HG02852 (cell line): ENCODE results near the gene HK2.
A peak's percentile ranks its signal among the peaks of the same experiment; 100 is the strongest.
"Not testable (repeated sequence)": the region's sequence is repeated elsewhere in the genome, so short reads cannot be mapped to it uniquely, and the experiment has no call there.

ENCODE experiments used
- ATAC-seq: cut with Tn5 transposase; IDR thresholded peaks from one replicate; pipeline ENCODE4 v1.9.1; 2021; ENCODE audit warnings: mild to moderate bottlenecking, moderate library complexity; ENCODE audit not compliant: unreplicated experiment

The HK2 gene

DNA sequence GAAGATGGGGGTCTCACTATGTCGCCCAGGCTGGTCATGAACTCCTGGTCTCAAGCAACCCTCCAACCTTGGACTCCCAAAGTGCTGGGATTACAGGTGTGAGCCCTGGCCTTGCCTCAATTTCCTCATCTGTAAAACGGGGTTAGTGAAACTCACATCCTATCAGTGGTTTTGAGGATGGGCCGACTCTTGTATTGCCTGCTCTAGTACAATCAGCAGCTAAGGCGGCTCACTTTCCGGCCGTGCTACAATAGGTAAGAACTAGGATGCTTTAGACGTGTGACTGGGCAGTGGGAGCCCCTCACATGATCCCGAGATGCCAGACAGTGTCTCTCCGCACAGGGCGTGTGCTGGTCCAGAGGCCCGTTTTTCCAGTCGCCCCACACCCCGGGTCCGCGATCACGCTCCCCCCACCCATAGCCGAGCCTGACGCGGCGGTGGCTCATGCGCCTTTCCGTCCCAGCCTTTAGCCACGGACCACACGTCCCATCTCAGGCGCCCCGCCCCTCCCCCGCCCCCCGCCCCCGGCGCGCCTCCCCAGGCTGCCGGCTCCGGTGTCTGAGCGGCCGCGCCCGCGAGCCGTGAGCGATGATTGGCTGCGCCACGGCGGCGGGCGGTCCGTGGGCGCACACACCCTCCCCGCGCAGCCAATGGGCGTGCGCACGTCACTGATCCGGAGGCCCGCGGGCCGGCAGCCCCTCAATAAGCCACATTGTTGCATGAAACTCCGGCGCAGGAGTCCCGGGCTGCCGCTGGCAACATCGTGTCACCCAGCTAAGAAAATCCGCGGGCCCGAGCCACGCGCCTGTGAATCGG, at the start of gene HK2:
TSS of gene HK2 (plus strand) at position 710 of the 816 bp plus-strand sequence. CDS start 454 bp downstream, outside the sequence.
- peak; percentile 76 for ATAC-seq

DNA sequence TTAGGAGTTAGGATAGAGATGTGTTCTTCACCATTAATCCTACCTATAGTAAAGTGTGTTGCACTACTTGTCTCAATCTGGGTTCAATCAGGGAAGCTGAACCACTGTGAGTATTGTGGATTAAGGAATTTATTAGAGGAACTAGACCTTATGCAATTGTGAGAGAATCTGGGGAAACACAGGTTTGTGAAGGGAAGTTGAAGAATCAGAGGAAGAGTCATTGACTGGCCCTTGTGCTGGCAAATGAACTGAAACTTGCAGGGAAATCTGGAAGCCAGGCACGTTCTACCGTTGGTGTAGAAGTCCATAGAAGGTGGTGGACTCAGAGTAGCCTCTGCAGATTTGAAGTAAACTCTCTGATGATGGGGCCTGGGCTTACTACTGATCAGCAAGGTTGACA, 44.7 kb upstream of the HK2 start:
- no peak for ATAC-seq

GRCh38 chr2:74792282-74792681, 41.6 kb upstream of the HK2 start:
- no peak for ATAC-seq

DNA sequence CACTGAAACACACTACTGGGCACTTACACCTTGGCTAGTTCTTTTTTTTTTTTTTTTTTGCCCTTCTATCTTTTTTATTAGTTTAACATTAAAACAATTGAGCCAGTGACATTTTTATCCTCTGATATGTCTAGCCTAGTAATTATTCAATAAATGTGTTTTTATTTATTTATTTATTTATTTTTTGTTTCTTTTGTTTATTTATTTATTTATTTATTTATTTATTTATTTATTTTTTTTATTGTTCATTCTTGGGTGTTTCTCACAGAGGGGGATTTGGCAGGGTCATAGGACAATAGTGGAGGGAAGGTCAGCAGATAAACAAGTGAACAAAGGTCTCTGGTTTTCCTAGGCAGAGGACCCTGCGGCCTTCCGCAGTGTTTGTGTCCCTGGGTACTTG, 39.0 kb upstream of the HK2 start:
- ATAC-seq, result not testable (repeated sequence)

GRCh38 chr2:74806355-74806839, 27.5 kb upstream of the HK2 start:
- ATAC-seq, result no peak

- no peak for ATAC-seq
Measured at GRCh38 chr2:74806920-74807319, 27.0 kb upstream of the HK2 start.

- no peak for ATAC-seq
Measured at GRCh38 chr2:74812787-74813590, 20.9 kb upstream of the HK2 start.

- no peak for ATAC-seq
Measured at GRCh38 chr2:74814102-74814501, 19.8 kb upstream of the HK2 start.

DNA sequence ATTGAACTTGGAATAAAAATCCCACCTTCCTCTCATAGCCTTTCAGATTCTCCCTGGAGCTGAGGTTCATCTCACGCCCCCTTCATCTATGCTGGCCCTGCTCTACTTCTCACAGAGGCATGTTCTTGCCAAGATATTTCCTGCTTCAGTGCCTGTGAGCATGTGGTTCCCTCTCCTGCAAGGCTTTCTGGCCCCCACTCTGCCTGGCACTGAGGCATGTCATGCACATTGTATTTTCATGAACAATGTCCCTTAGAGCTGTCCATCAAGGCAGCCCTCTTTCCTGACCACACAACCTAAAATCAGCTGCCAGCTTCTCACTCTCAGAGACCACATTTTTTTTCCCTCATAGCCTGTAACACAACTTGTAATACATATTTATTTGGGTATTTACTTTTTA, 18.0 kb upstream of the HK2 start:
- no peak for ATAC-seq

GRCh38 chr2:74816540-74817303, 17.2 kb upstream of the HK2 start:
- ATAC-seq, result no peak

DNA sequence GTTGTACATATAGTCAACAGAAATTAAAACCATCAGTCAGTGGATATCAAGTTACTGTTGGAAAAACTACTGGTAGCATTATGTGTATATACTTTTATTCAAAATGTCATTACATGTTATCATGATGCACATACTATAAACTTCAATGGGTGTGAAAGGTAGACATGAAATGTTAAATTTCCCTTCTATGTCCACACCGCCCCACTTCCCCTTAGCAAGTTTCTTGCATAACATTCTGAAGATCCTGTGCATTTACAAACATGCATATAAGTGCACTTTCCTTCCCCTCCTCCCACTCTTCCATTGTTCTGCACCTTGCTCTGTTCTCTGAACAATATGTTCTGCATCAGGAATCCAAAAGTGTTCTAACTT, 16.6 kb upstream of the HK2 start:
- no peak for ATAC-seq

DNA sequence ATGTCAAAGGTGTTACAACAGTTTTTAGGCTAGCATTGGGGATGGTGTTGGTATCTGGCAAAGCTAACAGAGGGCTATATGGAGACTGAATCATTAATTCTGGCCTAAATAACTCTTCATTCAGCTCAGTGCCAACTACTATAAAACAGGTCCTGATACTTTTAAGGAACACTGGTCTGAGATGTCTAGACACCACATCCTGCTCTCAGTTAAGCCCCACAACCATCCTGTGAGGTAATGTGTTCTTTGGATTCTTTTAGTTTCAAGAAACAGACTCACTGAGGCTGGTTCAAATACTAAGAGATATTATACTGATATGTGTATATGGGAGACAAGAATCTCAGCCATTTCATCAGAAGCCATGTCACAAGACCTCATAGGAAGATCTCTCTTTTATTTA, 14.2 kb upstream of the HK2 start:
- no peak for ATAC-seq

DNA sequence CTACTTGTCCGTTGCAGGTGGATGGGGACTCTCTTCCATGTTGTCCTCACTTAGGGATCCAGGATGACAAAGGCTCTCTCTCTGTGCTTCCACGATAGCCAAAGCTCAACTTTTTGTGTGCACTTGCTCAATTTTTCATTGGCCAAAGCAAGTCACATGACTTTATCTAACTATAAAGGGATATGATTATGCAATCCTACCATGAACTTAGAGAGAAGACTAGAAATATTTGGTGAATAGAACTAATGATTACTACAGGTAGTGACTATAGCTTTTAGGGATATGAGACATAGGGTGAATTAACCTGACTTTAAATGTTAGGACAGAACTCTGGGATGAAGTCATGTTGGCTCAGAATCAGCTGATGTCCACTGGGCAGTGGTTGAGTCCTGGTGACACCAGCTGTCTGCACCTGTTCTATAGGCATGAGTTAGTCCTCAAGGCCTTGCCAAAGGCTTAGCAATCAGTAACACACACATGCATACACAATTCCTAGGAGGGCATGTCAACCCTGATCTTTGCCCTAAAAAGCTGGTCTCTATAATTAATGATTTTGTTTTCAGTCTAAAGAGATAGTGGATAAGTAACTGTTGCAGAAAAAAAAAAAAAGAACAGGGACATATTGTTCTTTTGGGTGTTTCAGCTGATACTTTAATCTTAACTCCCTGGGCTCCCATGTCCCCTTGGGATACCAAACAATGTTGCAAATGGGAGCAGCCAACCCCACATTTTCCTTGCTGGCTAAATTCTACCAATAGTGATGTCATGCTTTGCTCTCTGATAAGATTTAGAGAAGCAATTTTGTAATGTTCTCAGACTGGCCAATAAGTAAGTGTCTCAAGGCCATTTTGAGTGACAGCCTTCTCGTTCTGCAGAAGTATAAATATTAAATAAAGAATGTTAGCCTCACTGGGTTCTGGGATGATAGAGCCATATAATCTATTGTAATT, 12.5 kb upstream of the HK2 start:
- ATAC-seq, result no peak

DNA sequence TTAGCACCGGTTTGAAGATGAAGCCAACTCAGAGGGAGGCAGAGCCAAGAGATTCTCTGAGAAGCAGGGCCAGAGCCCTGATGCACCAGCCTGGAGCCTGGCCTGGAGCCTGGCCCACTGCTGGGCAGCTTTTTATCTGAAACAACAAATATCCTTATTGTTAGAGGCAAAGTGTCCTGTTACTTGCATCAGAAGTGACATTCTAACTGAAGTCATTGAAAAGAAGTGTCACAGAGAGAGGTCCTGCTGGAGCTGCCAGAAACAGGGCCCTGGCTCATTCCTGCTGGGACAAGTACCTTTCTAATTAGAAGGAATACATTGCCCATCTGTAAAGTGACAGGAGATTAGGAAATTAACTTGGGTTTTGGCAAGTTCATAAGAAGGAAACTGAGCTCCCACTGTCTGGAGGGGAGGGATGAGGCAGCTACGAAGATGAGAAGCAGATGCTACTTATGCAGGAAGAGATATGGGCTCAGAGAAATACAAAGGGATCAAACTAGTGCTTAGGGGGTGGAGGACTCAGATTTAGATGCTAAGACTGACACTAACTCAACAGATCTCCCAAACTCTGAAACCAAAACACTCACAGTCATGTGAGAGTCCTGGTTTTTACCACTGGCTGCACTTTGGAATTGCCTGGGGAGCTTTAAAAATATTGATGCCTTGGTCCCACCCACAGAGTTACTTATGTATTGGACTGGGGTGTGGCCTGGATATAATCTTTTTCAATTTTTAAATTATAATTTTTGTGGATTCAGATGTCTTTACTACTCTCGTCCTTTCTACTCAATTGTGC, 11.0 kb upstream of the HK2 start:
- no peak for ATAC-seq

DNA sequence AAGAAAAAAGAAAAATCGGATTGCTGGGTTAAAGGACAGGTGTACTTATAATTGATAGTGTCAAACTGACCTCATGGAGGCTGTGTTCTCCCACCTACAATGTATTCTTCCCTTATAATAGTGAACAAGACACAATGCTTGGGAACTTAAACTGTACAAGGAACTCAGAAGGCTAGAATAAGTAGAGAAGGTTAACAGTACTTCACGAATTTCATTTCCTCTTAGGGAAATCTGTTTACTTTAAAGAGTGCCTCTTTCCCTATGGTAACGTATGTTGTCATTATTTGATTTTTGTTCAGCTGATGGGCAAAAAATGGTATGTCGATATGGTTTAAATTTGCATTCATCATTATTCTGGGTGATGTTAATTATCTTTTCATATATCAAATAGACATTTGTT, 9.2 kb upstream of the HK2 start:
- no peak for ATAC-seq

GRCh38 chr2:74828543-74828942, 5.4 kb upstream of the HK2 start:
- ATAC-seq, result no peak

DNA sequence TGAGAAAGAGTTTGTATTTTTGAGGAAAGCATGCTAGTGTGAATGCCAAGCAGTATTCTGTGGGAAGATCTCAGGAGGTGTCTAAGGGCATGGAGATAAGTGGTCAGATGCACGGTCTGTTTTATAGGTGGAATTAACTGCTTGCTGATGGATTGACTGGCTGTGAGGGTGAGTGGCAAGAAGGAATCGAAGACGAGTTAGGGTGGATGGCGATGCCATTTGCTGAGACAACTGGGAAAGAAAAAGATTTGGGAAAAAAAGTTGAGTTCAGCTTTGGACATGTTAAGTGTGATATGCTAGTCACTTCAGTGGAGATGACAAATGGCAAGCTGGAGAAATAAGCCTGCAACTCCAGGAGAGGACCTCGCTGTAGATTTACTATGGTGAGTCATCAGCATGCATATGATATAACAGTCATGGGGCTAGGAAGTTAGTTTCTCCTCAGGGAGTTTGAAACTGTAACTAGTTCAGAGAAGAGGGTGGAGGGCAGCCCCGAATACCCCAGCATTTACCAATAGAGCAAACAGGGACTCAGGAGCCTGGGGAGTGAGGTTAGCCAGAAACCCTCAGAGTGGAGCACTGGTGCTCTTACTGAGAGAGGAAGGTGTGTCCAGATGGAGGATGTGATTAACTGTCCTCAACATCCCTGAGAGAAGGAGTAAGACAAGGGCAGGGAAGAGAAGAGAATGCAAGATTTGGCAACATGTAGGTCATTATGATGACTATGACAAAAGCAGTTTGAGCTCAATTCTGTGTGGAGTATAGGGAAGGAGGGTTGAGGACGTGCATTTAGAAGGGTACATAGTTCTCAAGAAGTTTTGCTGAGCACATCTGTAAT, 2.0 kb upstream of the HK2 start:
- no peak for ATAC-seq

DNA sequence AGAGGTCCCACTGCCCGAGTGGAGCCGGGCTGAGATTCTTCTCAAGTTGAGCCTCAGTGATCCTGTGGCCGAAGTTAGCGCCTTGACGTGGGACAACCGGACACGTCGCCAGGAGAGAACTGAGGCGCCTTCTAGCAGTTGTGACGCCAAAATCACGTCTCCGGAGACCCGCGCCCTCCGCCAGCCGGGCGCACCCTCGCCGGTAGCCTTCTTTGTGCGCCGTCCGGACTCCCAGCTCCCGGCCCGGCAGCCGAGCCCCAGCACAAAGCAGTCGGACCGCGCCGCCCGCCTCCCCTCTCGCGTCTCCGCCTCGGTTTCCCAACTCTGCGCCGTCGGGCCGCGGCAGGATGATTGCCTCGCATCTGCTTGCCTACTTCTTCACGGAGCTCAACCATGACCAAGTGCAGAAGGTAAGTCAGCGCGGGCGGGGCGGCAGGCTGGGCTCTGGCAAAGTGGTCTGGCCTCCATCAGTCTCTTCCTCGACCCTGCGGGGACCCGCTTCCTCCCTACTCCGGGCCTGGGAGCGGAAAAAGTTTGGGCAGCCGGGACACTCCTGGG, 386 bp downstream of the HK2 start:
- peak; percentile 9 for ATAC-seq
